Activated naive CD4-positive, alpha-beta T cell treated with anti-CD3 and anti-CD28 coated beads, Interleukin-2, amount 10 ng/mL, durations not matched to agents 5 hours and 36 hours (primary cell): ENCODE results near the gene RRAS2. TPM values are rescaled to one million over a fixed set of nuclear protein-coding genes. Genes with fewer than 3 reads are reported as not detected.

Experiments
- total RNA-seq, 2 experiments: library from RNA; stranded (reverse); gene quantifications; one replicate each; pipeline ENCODE4 v1.2.3, GENCODE V29; 2021

Gene RRAS2
- total RNA-seq: 10 to 100 TPM; 48.4 to 50.5 TPM

GRCh38 chr11:14358729-14359439 is at the start of gene RRAS2:
RRAS2 (minus strand) TSS chr11:14359183; CDS start chr11:14358870, 313 bp downstream.

Other genes with a start within 250 kb of the RRAS2 start
- gene COPB1, start 140.6 kb upstream of the RRAS2 start, total RNA-seq: 10 to 100 TPM; 90.0 to 92.8 TPM
- gene PSMA1, start 161.2 kb upstream of the RRAS2 start, total RNA-seq: 100 to 1,000 TPM; 185 to 194 TPM